K562 (cell line): ENCODE data around the gene ECT2L. TPM values are rescaled to one million over a fixed set of nuclear protein-coding genes. Genes with fewer than 3 reads are reported as not detected.

ENCODE experiments used
- ARID3B ChIP-seq: fragments of 250-450 bp; sonication (Bioruptor Pico); IDR thresholded peaks from 2 replicates; pipeline ENCODE4 v1.4.0; 2020; ENCODE audit warnings: borderline replicate concordance
- FOXP4 ChIP-seq: sonication (generic); formaldehyde crosslinking; IDR thresholded peaks from 2 replicates; pipeline ENCODE4 v1.8.0; 2022; ENCODE audit warnings: mild to moderate bottlenecking, missing genetic modification reagents, borderline replicate concordance
- GTF2E2 ChIP-seq: fragments of 200-800 bp; sonication (Bioruptor generic); IDR thresholded peaks from 2 replicates; pipeline ENCODE4 v1.6.1; 2016; ENCODE audit warnings: missing genetic modification characterization, missing compliant biosample characterization
- IRF9 ChIP-seq: fragments of 450-650 bp; IDR thresholded peaks from 2 replicates; pipeline ENCODE4 v1.6.1; 2016; ENCODE audit warnings: missing biosample characterization, missing genetic modification characterization
- LEF1 ChIP-seq: fragments of 450-650 bp; IDR thresholded peaks from 2 replicates; pipeline ENCODE4 v1.6.1; 2016; ENCODE audit warnings: mild to moderate bottlenecking
- NR1H2 ChIP-seq: sonication (generic); formaldehyde crosslinking; IDR thresholded peaks from 2 replicates; pipeline ENCODE4 v1.4.0; 2020; ENCODE audit warnings: mild to moderate bottlenecking, missing genetic modification reagents
- SNIP1 ChIP-seq: fragments of 450-650 bp; IDR thresholded peaks from 2 replicates; pipeline ENCODE4 v1.7.1; 2017; ENCODE audit warnings: low read depth, mild to moderate bottlenecking
- ZFP30 ChIP-seq: fragments of 250-450 bp; sonication (Bioruptor Pico); IDR thresholded peaks from 2 replicates; pipeline ENCODE4 v1.8.0; 2022; ENCODE audit warnings: moderate library complexity, mild to moderate bottlenecking, inconsistent platforms, borderline replicate concordance
- ZNF224 ChIP-seq: sonication (generic); formaldehyde crosslinking; IDR thresholded peaks from 2 replicates; pipeline ENCODE4 v1.8.0; 2022; ENCODE audit warnings: mild to moderate bottlenecking, missing genetic modification reagents
- polyA plus RNA-seq, 8 experiments: library from polyadenylated mRNA; depleted of rRNA in 4 of 8; stranded (reverse) in 5 of 8; unstranded in 3 of 8; fragments of >200 nt; fragmentation: Nextera tagmentation in 2 of 8; fragmentation: Illumina TruSeq in 1 of 8; extraction: Ambion mirVana in 2 of 8; extraction: Trizol in 1 of 8; gene quantifications; 2 replicates each; pipeline versions ENCODE4 v1.2.1 to v1.2.3, GENCODE V29; 2011 to 2014; ENCODE audit warnings: inconsistent platforms in 1 of 8, missing spikeins in 1 of 8
- total RNA-seq, 7 experiments: library from RNA; depleted of rRNA in 6 of 7; stranded (reverse); fragments of >200 nt in 6 of 7; fragmentation: Illumina TruSeq in 2 of 7; extraction: Trizol in 2 of 7; gene quantifications; 2 replicates each; pipeline versions ENCODE4 v1.2.1 to v1.2.3, GENCODE V29; 2011 to 2021; ENCODE audit warnings: low replicate concordance in 1 of 7

ECT2L gene
- total and polyA plus RNA-seq, 9 of the 15 experiments (the other 6 are each of a cell fraction or from before 2014, with no cell fraction given), result 0.03 to 0.04 TPM; not detected in 7

- TF ChIP-seq FOXP4 (CRISPR knock-in tag) (no peak), SNIP1 (no peak), ZFP30 (CRISPR knock-in tag) (no peak), ZNF224 (no peak), ARID3B (CRISPR knock-in tag) (no peak), IRF9 (tag) (no peak), NR1H2 (CRISPR knock-in tag) (no peak), GTF2E2 (tag) (no peak), LEF1 (no peak)
- TF ChIP-seq, all 486 proteins: peak for 0
Measured at GRCh38 chr6:138803861-138804260, 8.0 kb downstream of the ECT2L start (continued).
